Activated CD4-positive, alpha-beta T cell treated with anti-CD3 and anti-CD28 coated beads, Interleukin-2, amount 10 ng/mL, durations not matched to agents 7 days and 5 days (primary cell): ENCODE measurements around the gene ANLN. TPM values are rescaled to one million over a fixed set of nuclear protein-coding genes. Genes with fewer than 3 reads are reported as not detected.

Experiments used
- CTCF ChIA-PET: fragments of 350-600 bp; sonication (Branson Sonifier 250); formaldehyde crosslinking; loops from one replicate; lab custom pipeline; 2021; ENCODE audit warnings: antibody characterized with exemption; lab: Charles Lee
- POLR2A ChIA-PET: fragments of 350-600 bp; sonication (Branson Sonifier 250); formaldehyde crosslinking; loops from one replicate; lab custom pipeline; 2021; ENCODE audit warnings: antibody characterized with exemption; lab: Charles Lee
- DNase-seq: peaks from one replicate; pipeline ENCODE4 v3.0.0-alpha.2; 2020
- H3K27ac Mint-ChIP-seq: one replicate; pipeline ENCODE4 v1.8.0; 2021; ENCODE audit warnings: mild to moderate bottlenecking, moderate library complexity, mixed read lengths
- H3K27me3 Mint-ChIP-seq: one replicate; pipeline ENCODE4 v1.8.0; 2021; ENCODE audit warnings: mixed read lengths
- H3K36me3 Mint-ChIP-seq: one replicate; pipeline ENCODE4 v1.8.0; 2021; ENCODE audit warnings: low read depth, mixed read lengths
- H3K4me1 Mint-ChIP-seq: one replicate; pipeline ENCODE4 v1.8.0; 2021; ENCODE audit warnings: mixed read lengths
- H3K4me3 Mint-ChIP-seq: one replicate; pipeline ENCODE4 v1.8.0; 2021; ENCODE audit warnings: mild to moderate bottlenecking, moderate library complexity, mixed read lengths
- H3K9me3 Mint-ChIP-seq: one replicate; pipeline ENCODE4 v1.8.0; 2021; ENCODE audit warnings: mixed read lengths
- total RNA-seq, 2 experiments: library from RNA; stranded (reverse); gene quantifications; one replicate each; pipeline ENCODE4 v1.2.3, GENCODE V29; 2021

ANLN gene
- total RNA-seq, 2 experiments from 2014 or later = 87.9 to 100 TPM

DNA sequence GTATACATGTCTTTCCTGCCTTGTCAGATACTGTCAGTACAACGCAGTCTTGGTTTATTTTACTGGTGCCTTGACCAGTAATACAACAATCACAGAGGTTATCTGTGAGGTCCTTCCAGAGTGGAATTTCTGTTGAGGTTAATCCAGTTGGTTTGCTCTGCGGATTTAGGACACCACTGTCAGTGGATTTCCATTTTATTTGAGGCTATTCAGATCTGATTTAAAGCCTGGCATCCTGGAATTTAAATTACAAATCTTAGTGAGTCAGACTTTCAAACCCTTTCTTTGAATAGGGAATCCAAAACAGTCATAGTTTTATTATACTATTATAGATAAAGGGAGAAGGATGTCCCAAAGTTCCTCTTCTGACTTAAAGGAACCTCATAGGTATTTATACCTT is 40.5 kb downstream of the ANLN start:
- ChIA-PET POLR2A (no interaction called here), CTCF (no interaction called here)
- peaks cover 73% of the 10 kb centered on the region for H3K36me3 Mint-ChIP-seq
- peaks cover 10% of the 10 kb centered on the region for H3K9me3 Mint-ChIP-seq
- no peak overlapping the region for H3K27ac Mint-ChIP-seq
- peaks cover 4% of the 10 kb centered on the region for H3K4me1 Mint-ChIP-seq
- no peak overlapping the region for H3K4me3 Mint-ChIP-seq
- H3K27me3 Mint-ChIP-seq = no peaks in the 10 kb centered on the region
- no peak for DNase-seq

DNA sequence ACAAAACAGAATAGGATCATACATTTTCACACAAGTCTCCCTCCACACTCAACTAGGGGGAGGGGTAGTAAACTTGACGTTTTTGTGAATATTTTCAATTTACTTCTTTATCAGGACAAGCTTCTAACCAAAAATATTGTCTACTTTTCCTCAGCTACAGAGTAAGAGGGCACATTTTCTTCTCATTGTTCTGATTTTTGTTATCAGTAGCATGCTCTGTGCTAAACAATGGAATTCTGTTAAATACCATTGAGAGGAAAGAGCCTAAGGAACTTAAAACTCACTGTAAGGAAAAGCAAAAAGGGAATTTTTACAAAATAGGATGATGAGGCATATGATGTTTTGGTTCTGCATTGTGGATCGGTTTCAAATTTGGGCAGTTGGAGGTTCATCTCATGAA is 41.2 kb downstream of the ANLN start:
- H3K4me1 Mint-ChIP-seq = peaks cover 4% of the 10 kb centered on the region
- H3K9me3 Mint-ChIP-seq = peaks cover 10% of the 10 kb centered on the region
- no peaks in the 10 kb centered on the region for H3K27me3 Mint-ChIP-seq
- DNase-seq = no peak
- no peak overlapping the region for H3K4me3 Mint-ChIP-seq
- ChIA-PET CTCF (no interaction called here), POLR2A (interaction anchor here (0.6 kb wide), 1 partner anchor 783 kb away, joined by 3 read pairs; no protein-coding TSS in a partner anchor)
- peaks cover 71% of the 10 kb centered on the region for H3K36me3 Mint-ChIP-seq
- H3K27ac Mint-ChIP-seq = no peak overlapping the region

DNA sequence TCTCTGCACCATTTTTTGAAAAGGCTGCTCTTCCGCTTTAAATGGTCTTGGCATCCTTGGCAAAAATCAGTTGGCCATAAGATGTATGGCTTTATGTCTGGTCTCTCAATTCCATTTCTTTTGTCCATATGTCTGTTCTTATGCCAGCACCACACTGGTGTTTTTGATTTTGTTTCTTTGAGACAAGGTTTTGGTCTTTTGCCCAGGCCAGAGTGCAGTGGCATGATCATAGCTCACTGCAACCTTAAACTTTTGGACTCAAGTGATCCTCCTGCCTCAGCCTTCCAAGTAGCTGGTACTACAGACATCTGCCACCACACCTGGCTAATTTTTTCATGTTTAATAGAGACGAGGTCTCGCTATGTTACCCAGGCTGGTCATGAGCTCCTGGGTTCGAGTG is 48.5 kb downstream of the ANLN start:
- no peak for DNase-seq
- Mint-ChIP-seq H3K36me3 (peaks cover 41% of the 10 kb centered on the region), H3K27me3 (no peaks in the 10 kb centered on the region), H3K4me1 (peaks cover 2% of the 10 kb centered on the region), H3K27ac (no peak overlapping the region), H3K9me3 (no peaks in the 10 kb centered on the region), H3K4me3 (no peak overlapping the region)
- POLR2A ChIA-PET = no interaction called here
- CTCF ChIA-PET = no interaction called here

GRCh38 chr7:36439624-36440023 is 50.0 kb downstream of the ANLN start:
- ChIA-PET CTCF (no interaction called here), POLR2A (no interaction called here)
- no peak overlapping the region for H3K4me3 Mint-ChIP-seq
- H3K36me3 Mint-ChIP-seq = peaks cover 32% of the 10 kb centered on the region
- H3K4me1 Mint-ChIP-seq = no peaks in the 10 kb centered on the region
- H3K27me3 Mint-ChIP-seq = no peaks in the 10 kb centered on the region
- H3K9me3 Mint-ChIP-seq = no peaks in the 10 kb centered on the region
- H3K27ac Mint-ChIP-seq = no peak overlapping the region
- DNase-seq = no peak

DNA sequence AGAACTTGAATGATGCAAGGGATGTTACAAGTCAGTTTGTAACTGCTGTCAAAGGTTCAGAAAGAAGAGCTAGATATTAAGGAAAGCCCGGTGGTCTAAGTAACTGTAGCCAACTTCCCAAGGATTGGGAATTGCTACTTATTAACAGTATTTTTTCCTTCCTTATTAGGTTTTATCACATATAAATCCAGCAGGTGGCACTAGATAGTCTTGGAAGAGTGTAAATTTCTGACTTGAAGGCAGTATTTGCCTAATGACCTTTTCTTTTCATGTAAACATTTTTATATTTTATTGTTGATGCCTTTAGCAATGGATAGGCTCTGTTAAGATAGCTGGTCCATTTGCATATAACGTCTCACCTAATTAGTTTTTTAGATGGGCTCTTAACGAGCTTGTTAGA is 51.2 kb downstream of the ANLN start:
- Mint-ChIP-seq H3K9me3 (no peaks in the 10 kb centered on the region), H3K27ac (no peak overlapping the region), H3K27me3 (no peaks in the 10 kb centered on the region), H3K4me3 (no peak overlapping the region), H3K4me1 (no peaks in the 10 kb centered on the region), H3K36me3 (peaks cover 33% of the 10 kb centered on the region)
- DNase-seq = no peak
- POLR2A ChIA-PET = no interaction called here
- CTCF ChIA-PET = interaction anchor here (0.7 to 1.9 kb wide), 9 partner anchors 9 to 760 kb away, joined by 3 to 5 read pairs (median 4); a partner anchor contains a TSS

DNA sequence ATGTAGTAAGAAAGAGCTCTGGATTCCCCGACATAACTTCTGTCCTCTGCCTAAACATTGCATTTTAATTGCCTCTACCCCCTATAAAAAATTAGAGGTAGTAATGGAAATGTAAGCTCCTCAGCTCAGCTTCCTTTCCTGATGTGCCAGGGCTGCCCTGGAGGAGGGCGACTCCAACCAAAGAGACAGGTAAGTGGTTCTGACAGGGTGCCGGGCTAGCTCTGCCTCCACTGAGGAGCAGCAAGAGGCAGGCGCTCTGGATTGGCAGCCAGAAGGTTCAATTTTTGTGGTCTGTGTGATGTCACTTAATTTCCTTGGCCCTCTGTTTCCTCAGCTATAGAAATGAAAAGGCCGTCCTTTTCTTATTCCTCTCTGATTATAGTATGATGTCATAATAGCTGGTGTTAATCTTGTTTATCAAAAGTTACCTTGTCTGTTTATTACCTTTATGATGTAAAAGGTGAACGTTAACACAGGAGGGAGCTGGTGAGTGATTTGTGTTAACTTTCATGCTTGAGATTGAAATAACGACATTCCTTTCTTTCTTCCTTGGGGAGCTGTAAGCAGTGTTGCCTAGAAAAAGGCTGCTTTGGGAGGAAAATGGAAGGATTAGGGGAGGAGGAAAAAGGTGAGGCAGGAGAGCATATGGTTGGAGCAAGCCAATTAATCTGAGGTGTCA is 51.8 kb downstream of the ANLN start:
- H3K27ac Mint-ChIP-seq = no peak overlapping the region
- no peak overlapping the region for H3K4me3 Mint-ChIP-seq
- no peaks in the 10 kb centered on the region for H3K27me3 Mint-ChIP-seq
- ChIA-PET POLR2A (no interaction called here), CTCF (interaction anchor here (0.5 to 1.9 kb wide), 11 partner anchors 9 to 760 kb away, joined by 3 to 5 read pairs (median 4); a partner anchor contains a TSS)
- no peak for DNase-seq
- no peaks in the 10 kb centered on the region for H3K4me1 Mint-ChIP-seq
- peaks cover 34% of the 10 kb centered on the region for H3K36me3 Mint-ChIP-seq
- H3K9me3 Mint-ChIP-seq = no peaks in the 10 kb centered on the region

- Mint-ChIP-seq H3K9me3 (no peaks in the 10 kb centered on the region), H3K4me3 (no peak overlapping the region), H3K36me3 (peaks cover 67% of the 10 kb centered on the region), H3K4me1 (no peaks in the 10 kb centered on the region), H3K27me3 (no peaks in the 10 kb centered on the region), H3K27ac (no peak overlapping the region)
- POLR2A ChIA-PET = no interaction called here
- no peak for DNase-seq
- CTCF ChIA-PET = interaction anchor here (0.5 to 1.5 kb wide), 4 partner anchors 17 to 1256 kb away, joined by 3 to 4 read pairs (median 3); no protein-coding TSS in a partner anchor
Observed at GRCh38 chr7:36448781-36449379, 59.2 kb downstream of the ANLN start.

- Mint-ChIP-seq H3K27ac (no peak overlapping the region), H3K36me3 (peaks cover 70% of the 10 kb centered on the region), H3K9me3 (no peaks in the 10 kb centered on the region), H3K4me1 (no peaks in the 10 kb centered on the region), H3K4me3 (no peak overlapping the region), H3K27me3 (no peaks in the 10 kb centered on the region)
- POLR2A ChIA-PET = no interaction called here
- DNase-seq = no peak
- CTCF ChIA-PET = interaction anchor here (0.7 kb wide), 1 partner anchor 1255 kb away, joined by 3 read pairs; no protein-coding TSS in a partner anchor
Observed at GRCh38 chr7:36449685-36450084, 60.0 kb downstream of the ANLN start.

DNA sequence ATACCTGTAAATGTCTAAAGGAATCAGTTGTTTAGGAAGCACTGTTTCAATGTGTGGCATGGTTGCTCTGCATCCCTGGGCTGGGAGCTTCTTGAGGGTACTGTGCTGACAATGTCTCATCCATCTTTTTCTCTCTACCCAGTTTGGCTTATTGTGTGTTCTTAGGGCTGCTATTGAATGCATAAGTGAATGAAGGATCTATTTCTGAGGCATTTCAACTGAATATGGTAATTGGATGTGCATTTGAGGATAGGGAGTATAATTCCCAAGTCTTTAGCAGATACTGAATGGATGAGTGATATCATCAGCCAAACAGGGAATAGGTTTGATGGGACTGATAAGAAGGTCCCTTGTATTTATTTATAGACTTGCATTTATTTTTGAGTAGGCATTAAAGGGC is 64.1 kb downstream of the ANLN start:
- Mint-ChIP-seq H3K27me3 (no peaks in the 10 kb centered on the region), H3K4me3 (no peak overlapping the region), H3K4me1 (no peaks in the 10 kb centered on the region), H3K27ac (no peak overlapping the region), H3K9me3 (no peaks in the 10 kb centered on the region), H3K36me3 (peaks cover 44% of the 10 kb centered on the region)
- CTCF ChIA-PET = interaction anchor here (1.1 to 1.7 kb wide), 3 partner anchors 10 to 60 kb away, joined by 3 to 5 read pairs (median 3); no protein-coding TSS in a partner anchor
- POLR2A ChIA-PET = no interaction called here
- DNase-seq = no peak

DNA sequence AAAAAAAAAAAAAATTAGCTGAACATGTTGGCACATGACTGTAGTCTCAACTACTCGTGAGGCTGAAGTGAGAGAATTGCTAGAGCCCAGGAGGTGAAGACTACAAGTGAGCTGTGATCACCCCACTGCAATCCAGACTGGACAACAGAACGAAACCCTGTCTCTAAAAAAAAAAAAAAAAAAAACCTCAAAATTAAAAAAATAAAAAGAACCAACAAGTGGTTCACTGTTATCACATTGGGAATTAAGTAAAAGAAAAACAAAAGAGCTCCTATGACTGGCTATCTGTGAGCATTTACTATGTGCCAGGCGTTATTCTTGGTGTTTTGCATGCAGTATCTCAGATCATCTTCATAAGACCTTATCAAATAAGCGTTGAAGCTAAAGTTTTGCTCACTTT is 66.0 kb downstream of the ANLN start:
- ChIA-PET CTCF (interaction anchor here (0.6 kb wide), 5 partner anchors 22 to 1062 kb away, joined by 3 to 4 read pairs (median 3); no protein-coding TSS in a partner anchor), POLR2A (interaction anchor here (0.6 kb wide), 1 partner anchor 344 kb away, joined by 4 read pairs; no protein-coding TSS in a partner anchor)
- Mint-ChIP-seq H3K4me1 (no peaks in the 10 kb centered on the region), H3K36me3 (peaks cover 30% of the 10 kb centered on the region), H3K4me3 (no peak overlapping the region), H3K9me3 (no peaks in the 10 kb centered on the region), H3K27ac (no peak overlapping the region), H3K27me3 (no peaks in the 10 kb centered on the region)
- no peak for DNase-seq

GRCh38 chr7:36456138-36456537 is 66.5 kb downstream of the ANLN start:
- H3K9me3 Mint-ChIP-seq = no peaks in the 10 kb centered on the region
- H3K4me1 Mint-ChIP-seq = no peaks in the 10 kb centered on the region
- no peak overlapping the region for H3K27ac Mint-ChIP-seq
- DNase-seq = no peak
- ChIA-PET CTCF (interaction anchor here (0.6 kb wide), 3 partner anchors 22 to 1062 kb away, joined by 3 read pairs; no protein-coding TSS in a partner anchor), POLR2A (interaction anchor here (0.6 kb wide), 1 partner anchor 344 kb away, joined by 4 read pairs; no protein-coding TSS in a partner anchor)
- no peak overlapping the region for H3K4me3 Mint-ChIP-seq
- H3K27me3 Mint-ChIP-seq = no peaks in the 10 kb centered on the region
- peaks cover 26% of the 10 kb centered on the region for H3K36me3 Mint-ChIP-seq

DNA sequence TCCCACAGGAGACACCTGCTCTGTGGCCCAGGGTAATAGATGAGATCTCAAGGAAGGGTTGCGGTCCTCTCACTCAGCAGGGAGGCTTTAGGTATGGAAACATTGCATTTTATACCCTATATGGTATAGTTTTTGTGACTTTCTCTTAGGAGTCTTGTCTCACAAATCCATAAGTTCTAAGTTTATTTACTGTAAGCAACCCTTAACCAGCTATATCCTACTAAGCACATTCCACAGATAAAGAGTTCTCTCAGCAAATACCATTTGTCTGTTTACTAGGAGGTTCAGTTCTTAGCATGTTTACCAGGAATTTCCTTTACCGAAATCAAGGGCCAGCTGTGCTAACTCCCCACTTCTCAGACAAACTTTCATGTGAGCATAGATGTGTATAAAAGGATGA is 66.9 kb downstream of the ANLN start:
- no peak overlapping the region for H3K27ac Mint-ChIP-seq
- H3K9me3 Mint-ChIP-seq = no peaks in the 10 kb centered on the region
- peaks cover 22% of the 10 kb centered on the region for H3K36me3 Mint-ChIP-seq
- no peaks in the 10 kb centered on the region for H3K27me3 Mint-ChIP-seq
- no peaks in the 10 kb centered on the region for H3K4me1 Mint-ChIP-seq
- ChIA-PET POLR2A (no interaction called here), CTCF (no interaction called here)
- DNase-seq = no peak
- H3K4me3 Mint-ChIP-seq = no peak overlapping the region
